Neuron (in vitro differentiated cells): ENCODE results near the gene NUDT14.

ENCODE experiments used
- H2AFZ ChIP-seq: one replicate; pipeline ENCODE4 v1.6.1; 2013; ENCODE audit warnings: low read depth, mild to moderate bottlenecking, inconsistent platforms, low read length, moderate library complexity
- H3K27me3 ChIP-seq: one replicate; pipeline ENCODE4 v1.6.1; 2013; ENCODE audit warnings: low read length; ENCODE audit not compliant: insufficient read depth
- H3K36me3 ChIP-seq: one replicate; pipeline ENCODE4 v1.6.1; 2013; ENCODE audit warnings: low read length; ENCODE audit not compliant: insufficient read depth
- H3K4me1 ChIP-seq: one replicate; pipeline ENCODE4 v1.6.1; 2013; ENCODE audit warnings: low read length; ENCODE audit not compliant: insufficient read depth
- H3K4me3 ChIP-seq: 2 replicates; pipeline ENCODE4 v1.5.1; 2013; ENCODE audit warnings: mild to moderate bottlenecking, low read length, moderate library complexity
- H3K9me3 ChIP-seq: one replicate; pipeline ENCODE4 v1.6.1; 2013; ENCODE audit warnings: low read length

NUDT14 gene

GRCh38 chr14:105200641-105201040, 19.5 kb upstream of the NUDT14 start:
- Histone ChIP-seq H3K27me3 (no peaks in the 10 kb centered on the region), H3K4me1 (peaks cover 26% of the 10 kb centered on the region), H3K4me3 (no peak overlapping the region), H3K9me3 (no peaks in the 10 kb centered on the region), H3K36me3 (no peaks in the 10 kb centered on the region), H2AFZ (no peak overlapping the region)

GRCh38 chr14:105200074-105200473, 19.0 kb upstream of the NUDT14 start:
- no peak overlapping the region for H3K4me3 ChIP-seq
- H2AFZ ChIP-seq = no peak overlapping the region
- no peaks in the 10 kb centered on the region for H3K27me3 ChIP-seq
- no peaks in the 10 kb centered on the region for H3K9me3 ChIP-seq
- H3K4me1 ChIP-seq = peaks cover 31% of the 10 kb centered on the region
- H3K36me3 ChIP-seq = no peaks in the 10 kb centered on the region

- Histone ChIP-seq H3K4me3 (no peak overlapping the region), H2AFZ (no peak overlapping the region), H3K36me3 (no peaks in the 10 kb centered on the region), H3K4me1 (peaks cover 31% of the 10 kb centered on the region), H3K27me3 (no peaks in the 10 kb centered on the region), H3K9me3 (no peaks in the 10 kb centered on the region)
Observed at GRCh38 chr14:105199093-105199492, 18.0 kb upstream of the NUDT14 start.

- H3K4me1 ChIP-seq = peaks cover 33% of the 10 kb centered on the region
- H3K27me3 ChIP-seq = no peaks in the 10 kb centered on the region
- no peaks in the 10 kb centered on the region for H3K9me3 ChIP-seq
- H3K36me3 ChIP-seq = no peaks in the 10 kb centered on the region
- H3K4me3 ChIP-seq = no peak overlapping the region
- H2AFZ ChIP-seq = no peak overlapping the region
Observed at GRCh38 chr14:105198588-105198987, 17.5 kb upstream of the NUDT14 start.

- no peak overlapping the region for H3K4me3 ChIP-seq
- H3K36me3 ChIP-seq = no peaks in the 10 kb centered on the region
- H3K27me3 ChIP-seq = no peaks in the 10 kb centered on the region
- peaks cover 39% of the 10 kb centered on the region for H3K4me1 ChIP-seq
- H2AFZ ChIP-seq = no peak overlapping the region
- H3K9me3 ChIP-seq = no peaks in the 10 kb centered on the region
Observed at GRCh38 chr14:105197211-105197641, 16.1 kb upstream of the NUDT14 start.

GRCh38 chr14:105196265-105196960, 15.3 kb upstream of the NUDT14 start:
- Histone ChIP-seq H3K9me3 (no peaks in the 10 kb centered on the region), H3K27me3 (no peaks in the 10 kb centered on the region), H3K4me3 (peak overlapping the region; percentile 42), H3K36me3 (no peaks in the 10 kb centered on the region), H2AFZ (peak overlapping the region; percentile 88), H3K4me1 (peaks cover 33% of the 10 kb centered on the region)

GRCh38 chr14:105195522-105196264, 14.6 kb upstream of the NUDT14 start:
- Histone ChIP-seq H3K9me3 (no peaks in the 10 kb centered on the region), H3K4me3 (peak overlapping the region; percentile 42), H3K27me3 (no peaks in the 10 kb centered on the region), H3K4me1 (peaks cover 35% of the 10 kb centered on the region), H2AFZ (peak overlapping the region; percentile 88), H3K36me3 (no peaks in the 10 kb centered on the region)

GRCh38 chr14:105195051-105195450, 13.9 kb upstream of the NUDT14 start:
- Histone ChIP-seq H3K27me3 (no peaks in the 10 kb centered on the region), H3K36me3 (no peaks in the 10 kb centered on the region), H2AFZ (no peak overlapping the region), H3K4me1 (peaks cover 35% of the 10 kb centered on the region), H3K4me3 (no peak overlapping the region), H3K9me3 (no peaks in the 10 kb centered on the region)

GRCh38 chr14:105193916-105194782, 13.0 kb upstream of the NUDT14 start:
- no peaks in the 10 kb centered on the region for H3K27me3 ChIP-seq
- H3K36me3 ChIP-seq = no peaks in the 10 kb centered on the region
- no peak overlapping the region for H3K4me3 ChIP-seq
- H3K9me3 ChIP-seq = no peaks in the 10 kb centered on the region
- peaks cover 35% of the 10 kb centered on the region for H3K4me1 ChIP-seq
- no peak overlapping the region for H2AFZ ChIP-seq

- H3K4me1 ChIP-seq = peaks cover 35% of the 10 kb centered on the region
- H2AFZ ChIP-seq = no peak overlapping the region
- no peaks in the 10 kb centered on the region for H3K27me3 ChIP-seq
- H3K9me3 ChIP-seq = peaks cover under 1% of the 10 kb centered on the region
- no peaks in the 10 kb centered on the region for H3K36me3 ChIP-seq
- H3K4me3 ChIP-seq = no peak overlapping the region
Observed at GRCh38 chr14:105192866-105193731, 12.0 kb upstream of the NUDT14 start.

- peaks cover 5% of the 10 kb centered on the region for H3K4me1 ChIP-seq
- H3K9me3 ChIP-seq = peaks cover 6% of the 10 kb centered on the region
- H2AFZ ChIP-seq = no peak overlapping the region
- H3K4me3 ChIP-seq = no peak overlapping the region
- no peaks in the 10 kb centered on the region for H3K36me3 ChIP-seq
- peaks cover 12% of the 10 kb centered on the region for H3K27me3 ChIP-seq
Observed at GRCh38 chr14:105187935-105188524, 6.9 kb upstream of the NUDT14 start.

- no peak overlapping the region for H3K4me3 ChIP-seq
- H3K36me3 ChIP-seq = no peaks in the 10 kb centered on the region
- peaks cover 6% of the 10 kb centered on the region for H3K9me3 ChIP-seq
- peaks cover 20% of the 10 kb centered on the region for H3K27me3 ChIP-seq
- H3K4me1 ChIP-seq = peaks cover 2% of the 10 kb centered on the region
- no peak overlapping the region for H2AFZ ChIP-seq
Observed at GRCh38 chr14:105187116-105187515, 6.0 kb upstream of the NUDT14 start.
